HG03558 (cell line): Measurements from ENCODE around the gene HS3ST2.

Experiments
- ATAC-seq: cut with Tn5 transposase; IDR thresholded peaks from one replicate; pipeline ENCODE4 v1.9.1; 2021; ENCODE audit warnings: moderate number of reproducible peaks; ENCODE audit not compliant: unreplicated experiment; ENCODE audit errors: extremely low read depth

Gene HS3ST2

DNA sequence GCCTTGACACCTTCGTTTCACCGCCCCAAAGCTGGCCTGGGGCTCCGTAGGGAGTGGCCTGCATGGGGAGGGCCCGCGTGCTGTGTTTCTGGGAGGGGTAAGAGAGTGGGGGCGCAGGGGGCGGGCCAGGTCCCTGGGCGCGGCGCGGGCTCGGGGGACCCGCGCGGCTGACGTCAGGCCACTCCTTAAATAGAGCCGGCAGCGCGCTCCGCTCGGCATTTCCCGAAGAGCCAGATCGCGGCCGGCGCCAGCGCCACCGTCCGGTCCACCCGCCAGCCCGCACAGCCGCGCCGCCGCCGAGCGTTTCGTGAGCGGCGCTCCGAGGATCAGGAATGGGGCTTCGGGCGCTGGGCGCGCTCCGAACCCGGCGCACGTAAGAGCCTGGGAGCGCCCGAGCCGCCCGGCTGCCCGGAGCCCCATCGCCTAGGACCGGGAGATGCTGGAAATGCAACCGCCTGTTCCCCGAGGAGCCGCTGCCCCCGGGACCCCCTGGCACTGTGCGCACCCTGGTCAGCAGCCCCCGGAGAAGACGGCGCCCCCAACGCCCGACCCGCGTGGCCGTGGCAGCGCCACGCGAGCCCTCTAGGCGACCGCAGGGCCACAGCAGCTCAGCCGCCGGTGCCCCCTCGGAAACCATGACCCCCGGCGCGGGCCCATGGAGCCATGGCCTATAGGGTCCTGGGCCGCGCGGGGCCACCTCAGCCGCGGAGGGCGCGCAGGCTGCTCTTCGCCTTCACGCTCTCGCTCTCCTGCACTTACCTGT is at the start of gene HS3ST2:
Gene HS3ST2 (plus strand): TSS at position 215 of the 763 bp plus-strand sequence. CDS start 449 bp downstream, at position 664.
- no peak for ATAC-seq

DNA sequence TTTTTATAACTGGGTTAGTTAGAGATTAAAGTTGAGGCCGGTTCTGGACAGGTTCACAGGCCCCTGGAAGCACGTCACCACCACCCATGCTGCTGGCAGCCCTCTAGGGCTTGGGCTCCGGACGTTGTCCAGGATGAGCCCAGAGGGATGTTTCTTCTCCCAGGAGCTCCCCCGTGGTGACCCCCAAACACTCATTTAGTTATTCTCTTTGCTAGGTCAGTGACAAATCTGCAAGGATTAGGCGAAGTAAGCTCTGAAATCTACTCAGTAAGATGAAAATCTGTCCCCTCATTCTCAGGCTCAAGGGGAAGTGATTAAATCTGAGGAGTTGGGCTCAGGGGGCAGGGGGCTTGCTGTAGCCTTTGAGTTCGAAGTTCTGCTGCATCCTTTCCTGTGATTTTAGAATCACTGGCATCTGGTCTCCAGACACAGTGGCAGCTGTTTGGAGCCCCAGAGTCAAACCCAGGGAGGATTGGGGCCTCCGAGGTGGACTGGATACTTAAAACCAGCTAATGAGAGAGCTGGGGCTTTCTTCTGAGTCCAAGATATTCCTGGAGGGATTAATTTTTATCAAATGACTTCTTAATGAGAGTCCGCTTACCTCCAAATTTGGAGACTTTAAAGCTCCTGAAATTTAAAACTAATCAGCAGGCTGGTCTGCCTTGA is 49.2 kb upstream of the HS3ST2 start:
- ATAC-seq: no peak

DNA sequence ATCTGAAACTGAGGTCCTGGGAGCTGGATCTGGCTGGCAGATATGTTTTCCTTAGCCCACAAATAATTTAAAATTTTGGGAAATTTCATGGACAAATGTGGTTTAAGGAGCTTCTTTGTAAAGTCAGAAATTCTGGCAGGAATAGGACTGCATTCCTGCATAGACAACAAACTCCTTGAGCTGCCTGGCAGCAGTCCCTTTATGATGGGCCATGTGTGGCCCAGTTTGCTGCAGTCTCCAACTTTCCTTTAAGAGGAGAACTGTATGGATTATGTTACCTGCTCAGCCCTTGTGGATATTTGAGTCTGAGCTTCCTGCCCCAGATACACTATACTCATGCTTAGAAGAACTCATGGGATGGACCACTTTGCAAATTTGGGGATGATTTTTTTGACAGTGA is 48.5 kb upstream of the HS3ST2 start:
- ATAC-seq: no peak

DNA sequence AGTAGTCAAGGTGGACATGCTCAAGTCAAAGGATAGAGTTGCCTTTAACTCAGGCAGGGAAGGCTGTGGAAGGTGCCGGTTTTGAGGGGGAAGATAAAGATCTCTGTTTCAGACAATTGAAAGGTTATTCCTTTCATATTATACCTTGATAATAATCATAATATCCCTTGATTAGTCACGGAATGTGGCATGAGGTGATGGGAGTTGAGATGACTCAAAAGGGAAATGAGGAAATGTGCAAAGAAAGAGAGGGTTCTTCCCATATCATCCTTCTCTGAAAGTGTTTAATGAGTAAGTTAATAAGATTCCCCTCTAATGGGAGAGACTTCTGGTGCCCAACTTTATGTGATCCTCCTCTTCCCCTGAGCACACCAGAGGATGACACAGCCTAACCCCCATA is 43.1 kb upstream of the HS3ST2 start:
- no peak for ATAC-seq

DNA sequence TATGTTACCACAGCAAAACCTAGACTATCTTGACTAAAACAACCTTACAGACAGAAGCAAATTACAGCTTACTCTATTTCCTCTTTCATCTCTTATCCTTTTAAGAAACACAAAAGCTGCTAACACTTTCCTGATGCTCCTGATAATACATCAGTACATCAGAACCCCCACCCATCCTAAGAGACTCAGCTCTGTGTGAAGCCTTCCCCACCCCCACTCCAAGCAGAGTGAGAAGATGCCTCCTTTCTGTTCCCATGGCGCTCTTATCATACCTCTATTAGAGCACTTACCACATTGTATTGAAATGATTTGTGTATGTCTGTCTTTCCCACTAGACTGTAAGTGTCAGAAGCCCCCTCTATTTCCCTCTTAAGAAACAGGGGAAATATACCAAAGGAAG is 42.4 kb upstream of the HS3ST2 start:
- no peak for ATAC-seq

DNA sequence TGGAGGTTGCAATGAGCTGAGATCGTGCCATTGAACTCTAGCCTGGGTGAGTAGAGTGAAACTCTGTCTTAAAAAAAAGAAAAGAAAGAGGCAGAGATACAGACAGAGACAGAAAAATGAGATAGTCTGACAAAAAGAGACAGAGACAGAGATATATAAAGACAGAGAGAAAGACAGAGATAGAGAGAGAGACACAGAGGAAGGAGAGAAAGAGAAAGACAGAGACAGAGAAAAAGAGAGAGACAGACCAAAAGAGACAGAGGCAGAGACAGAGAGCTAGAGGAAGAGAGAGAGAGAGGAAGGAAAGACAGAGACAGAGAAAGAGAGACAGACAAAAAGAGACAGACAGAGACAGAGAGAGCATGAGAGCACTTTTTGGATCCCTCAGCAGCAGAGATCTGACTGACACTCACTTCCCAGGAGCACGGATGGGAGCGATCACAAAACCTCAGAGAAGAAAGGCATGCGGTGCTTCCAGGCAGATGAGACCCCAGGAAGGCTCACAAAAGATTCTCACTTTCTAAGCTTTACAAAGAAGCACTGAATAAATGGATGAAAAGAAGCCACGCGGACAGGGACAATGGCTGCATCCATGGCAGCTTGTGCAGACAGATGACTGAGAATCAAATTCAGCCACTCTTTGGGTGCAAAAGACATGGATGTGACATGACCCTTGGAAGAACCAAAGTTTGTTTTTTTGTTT is 38.6 kb upstream of the HS3ST2 start:
- ATAC-seq: no peak

DNA sequence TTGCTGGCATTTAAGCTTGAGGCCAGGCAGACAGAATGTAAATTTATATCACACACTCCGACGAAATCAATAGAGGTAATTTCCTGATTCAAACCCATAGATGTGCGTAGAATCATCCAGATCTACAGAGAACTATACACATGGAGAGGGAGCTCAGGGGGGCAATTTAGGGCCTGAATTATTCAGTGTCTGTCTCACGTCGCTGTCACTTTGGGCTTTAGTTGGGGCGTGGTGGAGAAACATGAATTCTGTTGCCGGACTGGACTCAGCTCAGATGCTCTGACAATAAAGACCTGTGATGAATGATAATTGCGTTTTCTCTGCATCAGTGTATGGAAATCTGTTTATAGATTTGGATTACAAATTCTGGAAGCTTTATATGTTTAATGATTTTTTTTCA is 32.5 kb upstream of the HS3ST2 start:
- ATAC-seq: no peak

DNA sequence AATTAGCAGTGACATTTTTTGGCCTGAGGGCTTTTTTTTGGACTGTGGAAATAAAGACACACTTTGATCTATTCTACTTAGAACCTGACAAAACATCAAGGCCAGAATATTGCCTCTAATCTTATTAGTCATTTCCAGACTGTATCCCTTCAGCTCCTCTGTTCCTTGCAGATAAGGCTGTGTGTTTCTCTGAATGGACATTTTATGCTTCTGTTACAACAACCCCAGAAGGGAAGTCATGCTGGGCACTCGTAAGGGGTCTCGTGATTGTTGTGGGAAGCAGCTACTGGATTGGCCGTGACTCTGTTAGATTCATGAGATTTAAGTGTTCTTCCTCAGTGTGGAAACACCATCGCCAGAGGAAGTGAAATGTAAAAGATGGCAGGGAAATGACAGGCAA is 31.6 kb upstream of the HS3ST2 start:
- ATAC-seq: no peak

DNA sequence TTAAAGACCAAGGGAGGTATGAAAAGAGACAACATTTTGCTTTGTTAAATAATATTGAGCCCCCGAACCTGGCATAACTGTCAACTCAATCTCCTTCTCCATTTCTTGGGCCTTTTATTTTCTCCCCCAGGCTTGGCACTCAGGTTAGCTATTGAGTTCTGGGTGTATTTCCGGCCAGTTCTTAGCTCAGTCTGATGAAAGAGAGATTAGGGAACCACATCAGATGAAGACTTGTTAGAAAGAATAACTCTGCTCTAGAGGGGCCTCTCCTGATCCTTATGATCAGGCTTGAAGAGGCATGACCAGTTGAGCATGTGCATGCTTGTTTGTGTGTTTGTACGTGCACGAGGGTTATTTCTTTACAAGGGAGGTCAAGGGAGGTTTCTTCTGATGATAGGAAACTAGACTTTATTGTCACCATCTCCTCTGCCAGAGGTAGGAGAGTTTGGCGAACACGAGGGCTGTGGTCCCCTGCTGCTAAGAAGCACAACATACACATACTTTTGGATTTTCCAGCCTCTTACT is 29.2 kb upstream of the HS3ST2 start:
- ATAC-seq: no peak

DNA sequence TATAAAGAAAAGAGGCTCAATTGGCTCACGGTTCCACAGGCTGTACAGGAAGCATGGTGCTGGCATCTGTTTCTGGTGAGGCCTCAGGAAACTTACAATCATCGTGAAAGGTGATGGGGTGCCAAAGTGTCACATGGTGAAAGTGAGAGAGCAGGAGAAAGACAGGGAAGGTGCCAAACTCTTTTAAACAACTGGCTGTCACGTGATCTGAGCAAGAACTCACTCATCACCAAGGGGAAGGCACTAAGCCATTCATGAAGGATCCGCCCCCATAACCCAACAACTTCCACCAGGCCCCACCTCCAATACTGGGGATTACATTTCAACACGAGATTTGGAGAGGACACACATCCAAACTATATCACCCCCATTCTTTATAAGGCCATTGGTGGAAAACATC is 28.4 kb upstream of the HS3ST2 start:
- ATAC-seq: no peak

DNA sequence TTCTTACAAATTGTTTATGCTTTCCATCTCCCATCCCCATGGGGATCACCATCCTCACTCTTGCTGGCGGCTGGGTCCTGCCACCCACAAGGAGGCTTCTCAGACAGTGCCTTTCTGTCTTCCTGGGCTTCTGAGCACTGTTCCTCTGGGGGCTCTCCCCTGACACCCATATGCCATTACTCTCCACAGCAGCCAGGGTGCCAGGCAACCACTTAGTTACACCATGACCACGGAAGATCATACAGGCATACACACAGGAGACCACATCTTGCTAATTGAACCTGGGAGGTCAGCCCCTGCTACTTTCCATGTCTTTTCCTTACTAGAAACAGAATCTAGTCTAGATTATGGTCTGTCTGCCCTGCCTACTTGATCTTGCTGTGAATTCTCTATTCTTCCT is 27.7 kb upstream of the HS3ST2 start:
- ATAC-seq: no peak

DNA sequence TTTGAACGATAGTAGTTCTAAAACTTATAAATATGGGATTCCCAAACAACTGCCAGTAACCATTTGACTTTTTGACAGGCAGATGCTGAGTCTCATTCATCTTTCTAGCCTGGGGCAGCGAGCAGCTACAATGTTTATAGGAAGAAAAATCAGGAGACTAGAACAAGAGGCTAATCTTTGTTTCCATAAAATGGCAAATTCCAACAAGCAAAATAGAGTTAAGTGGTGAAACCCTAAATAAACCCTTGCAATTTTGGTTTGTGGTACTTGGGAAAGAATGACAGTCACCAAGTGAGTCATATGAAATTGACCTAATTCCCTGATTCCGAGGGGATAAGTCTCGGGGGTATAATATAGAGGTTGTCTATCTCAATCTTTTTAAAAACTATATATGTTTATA is 27.3 kb upstream of the HS3ST2 start:
- no peak for ATAC-seq

DNA sequence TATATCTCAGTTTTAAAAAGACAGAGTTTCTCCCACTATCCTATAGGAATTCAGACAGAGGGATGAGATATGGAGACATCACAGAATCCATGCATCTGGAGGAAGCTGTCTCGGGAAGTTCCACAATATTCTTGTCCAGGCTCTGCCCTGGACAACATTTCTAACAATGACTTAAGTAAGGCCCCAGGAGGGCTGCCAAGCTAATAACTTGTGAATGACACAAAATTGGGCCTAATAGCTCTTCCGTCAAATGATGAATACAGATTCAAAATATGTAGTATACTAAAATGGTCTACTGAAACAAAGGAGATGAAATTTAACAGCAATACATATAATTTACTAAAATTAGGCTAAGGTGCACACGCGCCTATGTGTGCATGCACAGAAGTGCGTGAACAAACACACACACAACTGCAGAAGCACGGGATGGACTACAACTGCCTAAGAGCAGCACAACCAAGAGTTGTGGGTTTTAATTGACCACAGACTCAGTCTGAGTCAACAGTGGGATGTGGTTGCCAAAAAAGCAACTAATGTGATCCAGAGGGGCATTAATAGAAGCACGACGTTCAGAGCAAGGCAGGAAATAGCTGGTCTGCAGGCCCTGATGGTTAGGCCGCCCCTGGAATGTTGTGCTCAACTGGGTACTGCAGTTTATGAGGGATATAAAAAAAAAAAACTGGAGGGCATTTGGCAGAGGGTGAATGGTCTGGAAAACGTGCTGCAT is 26.3 kb upstream of the HS3ST2 start:
- ATAC-seq: no peak

DNA sequence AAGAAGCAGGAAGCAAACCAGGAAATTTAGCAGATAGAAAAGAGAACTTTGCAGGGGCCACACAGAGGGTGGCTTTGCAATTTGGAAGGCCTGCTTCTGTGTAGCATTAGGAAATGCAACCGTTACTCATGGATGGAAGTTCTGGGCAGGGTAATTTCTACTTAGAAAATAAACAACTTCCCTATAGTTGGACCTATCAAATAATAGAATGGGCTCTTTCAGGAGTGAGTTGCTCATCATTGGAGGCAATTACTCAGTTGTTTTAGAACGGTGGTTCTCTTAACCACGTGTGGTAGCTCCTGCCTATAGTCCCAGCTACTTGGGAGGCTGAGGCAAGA is 25.8 kb upstream of the HS3ST2 start:
- ATAC-seq: no peak

DNA sequence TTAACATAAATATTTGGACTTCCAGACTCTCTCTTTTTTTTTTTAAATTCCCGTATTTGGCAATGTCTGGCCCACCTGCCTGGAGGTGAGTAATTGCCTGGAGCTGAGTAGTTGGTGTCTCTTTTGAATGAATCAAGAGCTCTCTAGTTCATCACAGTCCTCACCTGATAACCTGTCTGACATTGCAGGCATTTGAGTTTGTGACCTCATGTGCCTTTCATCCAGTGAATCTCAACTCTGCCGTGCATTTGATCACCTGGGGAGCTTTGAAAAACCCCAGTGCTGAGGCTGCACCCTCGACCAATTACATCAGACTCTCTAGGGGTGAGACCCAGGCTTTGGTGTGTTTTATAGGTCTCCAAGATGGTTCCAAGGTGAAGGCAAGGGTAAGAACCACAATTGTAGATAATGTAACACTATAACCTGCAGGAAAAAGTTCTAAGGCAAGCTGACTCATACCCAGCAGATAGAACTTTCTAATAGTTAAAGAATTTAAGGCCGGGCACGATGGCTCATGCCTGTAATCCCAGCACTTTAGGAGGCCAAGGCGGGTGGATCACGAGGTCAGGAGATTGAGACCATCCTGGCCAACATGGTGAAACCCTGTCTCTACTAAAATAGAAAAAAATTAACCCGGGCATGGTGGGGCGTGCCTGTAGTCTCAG is 24.5 kb upstream of the HS3ST2 start:
- no peak for ATAC-seq

DNA sequence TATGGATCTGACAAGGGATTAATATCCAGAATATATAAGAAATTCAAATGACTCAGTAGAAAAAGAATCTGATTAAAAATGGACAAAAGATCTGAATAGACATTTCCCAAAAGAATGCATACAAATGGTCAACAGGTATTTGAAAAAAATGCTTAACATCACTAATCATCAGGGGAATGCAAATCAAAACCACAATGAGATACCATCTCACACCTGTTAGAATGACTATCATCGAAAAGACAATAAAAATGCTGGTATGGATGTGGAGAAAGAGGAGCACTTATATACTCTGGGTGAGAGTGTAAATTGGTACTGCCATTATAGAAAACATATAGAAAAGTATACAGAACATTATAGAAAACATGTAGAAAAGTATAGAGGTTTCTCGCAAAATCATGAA is 16.4 kb upstream of the HS3ST2 start:
- no peak for ATAC-seq

DNA sequence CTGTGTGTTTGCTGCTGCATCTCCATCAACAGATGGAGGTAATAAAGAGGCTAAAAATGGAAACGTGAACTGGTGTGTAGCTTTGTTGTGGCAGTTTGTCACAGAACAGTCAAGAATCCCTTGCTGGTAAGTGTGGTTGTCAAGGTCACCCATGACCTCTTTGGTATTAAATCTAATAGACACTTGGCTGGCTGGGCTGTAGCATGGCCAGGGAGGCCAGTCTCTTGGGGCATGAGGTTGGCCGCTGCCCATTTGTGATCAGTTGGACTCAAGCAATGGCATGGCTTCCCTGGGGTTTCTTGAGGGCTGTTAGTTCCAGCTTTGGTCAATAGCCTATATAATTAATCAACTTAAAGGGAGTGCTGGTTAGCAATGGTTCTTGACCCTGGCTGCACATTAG is 14.8 kb upstream of the HS3ST2 start:
- ATAC-seq: no peak

DNA sequence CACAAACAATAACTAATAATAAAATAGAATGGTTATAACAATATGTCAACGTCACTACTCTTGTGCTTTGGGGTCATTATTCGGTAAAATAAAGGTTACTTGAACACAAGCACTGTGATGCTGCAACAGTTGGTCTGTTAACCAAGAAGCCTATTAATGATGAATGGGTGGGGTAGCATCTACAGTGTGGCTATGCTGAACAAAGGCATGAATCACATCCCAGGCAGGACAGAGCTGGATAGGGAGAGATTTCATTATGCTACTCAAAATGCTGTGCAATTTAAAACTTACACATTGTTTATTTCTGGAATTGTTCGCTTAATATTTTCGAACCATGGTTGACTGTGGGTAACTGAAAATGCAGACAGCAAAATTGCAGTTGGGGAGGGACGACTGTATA is 9.1 kb upstream of the HS3ST2 start:
- ATAC-seq: no peak

DNA sequence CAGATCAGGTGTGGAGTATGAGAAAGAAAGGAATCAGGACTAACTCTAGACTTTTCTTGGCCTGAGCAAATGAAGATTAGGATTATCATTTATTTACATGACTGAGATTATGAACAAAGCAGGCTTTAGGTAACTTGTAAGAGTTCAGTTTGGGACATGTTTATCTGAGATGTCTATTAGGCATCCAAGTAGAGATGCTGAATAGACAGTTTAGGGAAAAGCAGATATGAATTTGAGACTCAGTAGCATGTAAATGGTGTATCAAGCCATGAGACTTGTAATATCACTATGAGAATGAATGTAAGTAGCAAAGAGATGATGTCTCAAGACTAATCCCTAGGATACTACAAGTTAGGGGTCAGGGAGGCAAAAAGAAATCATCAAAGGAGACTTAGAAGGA is 8.6 kb upstream of the HS3ST2 start:
- ATAC-seq: no peak

DNA sequence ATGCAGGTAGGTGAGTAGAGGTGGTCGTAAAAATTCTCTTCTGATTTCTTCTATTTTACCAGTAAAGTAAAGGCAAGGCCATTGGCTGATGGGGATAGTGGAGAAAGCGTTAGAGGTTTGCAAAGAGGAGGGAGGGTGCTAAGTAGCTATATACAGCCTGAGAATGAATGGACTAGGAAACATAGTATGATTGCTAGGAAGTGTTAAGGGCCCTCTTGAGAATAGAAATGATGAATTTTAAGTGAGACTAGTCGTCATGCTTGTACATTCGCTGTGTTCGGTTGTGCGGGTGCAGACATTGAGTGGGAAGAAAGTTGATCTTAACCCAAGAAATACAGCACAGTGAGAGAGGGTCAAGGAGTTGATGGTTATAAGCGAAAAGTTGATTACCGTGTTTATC is 7.2 kb upstream of the HS3ST2 start:
- no peak for ATAC-seq
